B cell (primary cell): ENCODE measurements around the gene GRID1.

Experiments
- EZH2 ChIP-seq: IDR thresholded peaks from 2 replicates; pipeline ENCODE4 v1.6.1; 2012; ENCODE audit warnings: borderline replicate concordance, low read depth, mild to moderate bottlenecking, moderate library complexity, low read length; ENCODE audit not compliant: insufficient read depth, poor library complexity, severe bottlenecking
- TF ChIP-seq, protein P1 (sequence below): fragments of 200-600 bp; IDR thresholded peaks from one replicate; pipeline ENCODE4 v1.8.0; 2022; ENCODE audit warnings: antibody characterized with exemption, mild to moderate bottlenecking

DNA sequence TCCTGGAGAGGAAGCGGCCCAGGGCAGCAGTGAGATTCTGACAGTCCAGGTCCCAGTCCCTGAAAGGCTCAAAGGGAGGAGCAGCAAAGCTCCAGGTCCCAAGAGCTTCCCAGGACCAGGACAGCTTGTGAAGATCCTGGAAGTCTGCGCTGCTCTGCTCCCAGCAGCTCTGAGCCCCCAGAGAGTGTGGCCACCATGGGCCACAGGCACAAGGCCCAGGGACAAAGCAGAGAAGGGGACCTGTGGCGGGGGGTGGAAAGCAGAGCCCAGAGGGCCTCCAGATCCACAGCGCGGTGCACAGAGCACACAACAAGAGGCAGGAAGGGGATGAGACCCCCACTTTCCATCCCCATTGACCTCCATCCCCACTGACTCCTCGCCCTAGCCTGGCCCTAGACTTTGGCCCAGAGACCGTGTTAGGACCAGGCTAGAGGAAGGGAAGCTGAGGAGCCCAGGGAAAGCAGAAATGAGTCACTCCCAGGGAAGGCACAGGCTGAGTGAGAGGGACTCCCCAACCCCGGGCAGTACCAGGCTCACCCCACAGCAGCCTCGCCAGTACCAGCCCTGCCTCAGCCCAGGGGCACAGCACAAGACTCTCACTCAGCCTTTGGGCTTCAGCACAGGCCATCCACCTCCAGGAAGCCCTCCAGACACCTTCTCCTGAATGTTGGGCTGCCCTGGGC is 75.5 kb downstream of the GRID1 start:
- TF ChIP-seq, protein P1, sequence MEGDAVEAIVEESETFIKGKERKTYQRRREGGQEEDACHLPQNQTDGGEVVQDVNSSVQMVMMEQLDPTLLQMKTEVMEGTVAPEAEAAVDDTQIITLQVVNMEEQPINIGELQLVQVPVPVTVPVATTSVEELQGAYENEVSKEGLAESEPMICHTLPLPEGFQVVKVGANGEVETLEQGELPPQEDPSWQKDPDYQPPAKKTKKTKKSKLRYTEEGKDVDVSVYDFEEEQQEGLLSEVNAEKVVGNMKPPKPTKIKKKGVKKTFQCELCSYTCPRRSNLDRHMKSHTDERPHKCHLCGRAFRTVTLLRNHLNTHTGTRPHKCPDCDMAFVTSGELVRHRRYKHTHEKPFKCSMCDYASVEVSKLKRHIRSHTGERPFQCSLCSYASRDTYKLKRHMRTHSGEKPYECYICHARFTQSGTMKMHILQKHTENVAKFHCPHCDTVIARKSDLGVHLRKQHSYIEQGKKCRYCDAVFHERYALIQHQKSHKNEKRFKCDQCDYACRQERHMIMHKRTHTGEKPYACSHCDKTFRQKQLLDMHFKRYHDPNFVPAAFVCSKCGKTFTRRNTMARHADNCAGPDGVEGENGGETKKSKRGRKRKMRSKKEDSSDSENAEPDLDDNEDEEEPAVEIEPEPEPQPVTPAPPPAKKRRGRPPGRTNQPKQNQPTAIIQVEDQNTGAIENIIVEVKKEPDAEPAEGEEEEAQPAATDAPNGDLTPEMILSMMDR: no peak
- TF ChIP-seq EZH2: no peak
